Stimulated activated CD4-positive, alpha-beta T cell treated with anti-CD3 and anti-CD28 coated beads, Interleukin-4, amount 100 ng/mL, for 1 hour (primary cell): ENCODE data around the gene ITGA2B.
"Not testable (repeated sequence)": the region's sequence is repeated elsewhere in the genome, so short reads cannot be mapped to it uniquely, and the experiment has no call there.

Experiments used
- DNase-seq: peaks from one replicate; pipeline ENCODE4 v3.0.0-alpha.2; 2020

ITGA2B gene

GRCh38 chr17:44329516-44329915, 59.9 kb downstream of the ITGA2B start:
- not testable (repeated sequence) for DNase-seq

GRCh38 chr17:44327715-44328449, 61.6 kb downstream of the ITGA2B start:
- DNase-seq: no peak

- DNase-seq: peak; percentile 91
Measured at GRCh38 chr17:44326861-44327444, 62.5 kb downstream of the ITGA2B start.

GRCh38 chr17:44324571-44325275, 64.7 kb downstream of the ITGA2B start, which contains the start of gene SLC25A39:
Gene SLC25A39 (minus strand): TSS chr17:44324823. CDS start chr17:44323562, 1,261 bp downstream.
- peak; percentile 95 for DNase-seq

- DNase-seq: no peak
Measured at GRCh38 chr17:44324092-44324570, 65.3 kb downstream of the ITGA2B start.

GRCh38 chr17:44323359-44324091, 65.9 kb downstream of the ITGA2B start:
- no peak for DNase-seq

GRCh38 chr17:44322236-44322895, 67.1 kb downstream of the ITGA2B start:
- DNase-seq: no peak
